Caco-2 (cell line): ENCODE results near the gene MPZL3. TPM values are rescaled to one million over a fixed set of nuclear protein-coding genes. Genes with fewer than 3 reads are reported as not detected.

Source experiments
- BruUV-seq: library from RNA; stranded (reverse); fragments of 400-500 nt; replicated peaks from 2 replicates; lab custom pipeline; 2021; lab: Mats Ljungman, UMichigan
- CTCF ChIA-PET: fragments of 300-600 bp; sonication (Branson Sonifier 250); formaldehyde crosslinking; loops from one replicate; lab custom pipeline; 2022; ENCODE audit warnings: antibody characterized with exemption; lab: Charles Lee
- POLR2A ChIA-PET: fragments of 300-600 bp; sonication (Branson Sonifier 250); formaldehyde crosslinking; loops from one replicate; lab custom pipeline; 2022; ENCODE audit warnings: antibody characterized with exemption; lab: Charles Lee
- DNase-seq, 2 experiments: peaks; one replicate each; pipeline versions ENCODE4 v3.0.0 to v3.0.0-alpha.2; 2020 to 2022
- H3K27me3 ChIP-seq: replicated peaks from 2 replicates; pipeline ENCODE4 v1.6.0; 2011; ENCODE audit warnings: low read length; ENCODE audit not compliant: control insufficient read depth, insufficient read depth
- H3K36me3 ChIP-seq: 2 replicates; pipeline ENCODE4 v1.5.1; 2011; ENCODE audit warnings: low read length; ENCODE audit not compliant: control insufficient read depth, insufficient read depth
- H3K4me1 ChIP-seq: fragments of 250-450 bp; sonication (Bioruptor Pico); 2 replicates; pipeline ENCODE4 v1.5.1; 2020; ENCODE audit warnings: mild to moderate bottlenecking
- H3K4me3 ChIP-seq: 2 replicates; pipeline ENCODE4 v1.5.1; 2011; ENCODE audit warnings: low read depth, mild to moderate bottlenecking, control low read depth, low read length
- H3K9me3 ChIP-seq: fragments of 250-450 bp; sonication (Bioruptor Pico); 2 replicates; pipeline ENCODE4 v1.5.1; 2020; ENCODE audit warnings: mild to moderate bottlenecking, moderate library complexity
- H3K27ac Mint-ChIP-seq: one replicate; pipeline ENCODE4 v1.8.0; 2022; ENCODE audit warnings: mixed read lengths; ENCODE audit not compliant: unreplicated experiment
- H3K27me3 Mint-ChIP-seq: one replicate; pipeline ENCODE4 v1.8.0; 2022; ENCODE audit warnings: mixed read lengths; ENCODE audit not compliant: insufficient read depth, unreplicated experiment
- H3K36me3 Mint-ChIP-seq: one replicate; pipeline ENCODE4 v1.8.0; 2022; ENCODE audit warnings: mild to moderate bottlenecking, mixed read lengths; ENCODE audit not compliant: insufficient read depth, unreplicated experiment
- H3K4me1 Mint-ChIP-seq: one replicate; pipeline ENCODE4 v1.8.0; 2022; ENCODE audit warnings: low read depth, mixed read lengths; ENCODE audit not compliant: unreplicated experiment
- H3K4me3 Mint-ChIP-seq: one replicate; pipeline ENCODE4 v1.8.0; 2022; ENCODE audit warnings: mild to moderate bottlenecking, moderate library complexity, mixed read lengths; ENCODE audit not compliant: unreplicated experiment
- H3K9me3 Mint-ChIP-seq: one replicate; pipeline ENCODE4 v1.8.0; 2022; ENCODE audit warnings: mixed read lengths; ENCODE audit not compliant: unreplicated experiment
- CTCF ChIP-seq, 2 experiments: fragments of 200-600 bp in 1 of 2; IDR thresholded peaks; 1 replicate in 1 of 2; 2 replicates in 1 of 2; pipeline versions ENCODE4 v1.5.1 to v1.8.0; 2011 to 2022; ENCODE audit warnings: antibody characterized with exemption in 1 of 2, control low read depth in 1 of 2, inconsistent platforms in 1 of 2, low read depth in 1 of 2, low read length in 1 of 2, mild to moderate bottlenecking in 1 of 2, moderate library complexity in 1 of 2; ENCODE audit not compliant: insufficient read depth in 1 of 2, severe bottlenecking in 1 of 2, unreplicated experiment in 1 of 2
- intact Hi-C: fragments of 100-400 bp; cut with micrococcal nuclease; formaldehyde crosslinking; loops from one replicate; pipeline ENCODE4 v1.10.0; 2022; ENCODE audit not compliant: unreplicated experiment
- total RNA-seq: library from RNA; stranded (reverse); gene quantifications from 2 replicates; pipeline ENCODE4 v1.2.3, GENCODE V29; 2022

Gene MPZL3
- total RNA-seq, 1 experiment from 2014 or later, result 31.8 TPM

GRCh38 chr11:118207079-118207478 is 45.1 kb downstream of the MPZL3 start:
- no peak for TF ChIP-seq CTCF (IDR thresholded peaks at IDR 0.05; ENCODE audit: insufficient read depth in 1 of 2, low read depth in 1 of 2, low read length in 1 of 2, severe bottlenecking in 1 of 2, unreplicated experiment in 1 of 2)
- H3K27me3 ChIP-seq, result no peaks in the 10 kb centered on the region
- H3K9me3 ChIP-seq, result no peaks in the 10 kb centered on the region
- no peaks in the 10 kb centered on the region for H3K27me3 Mint-ChIP-seq
- peaks cover 29% of the 10 kb centered on the region for H3K4me1 Mint-ChIP-seq
- ChIA-PET CTCF (interaction anchor here (1.1 kb wide), 1 partner anchor 9 kb away, joined by 3 read pairs; no protein-coding TSS in a partner anchor), POLR2A (no interaction called here)
- H3K36me3 ChIP-seq, result no peaks in the 10 kb centered on the region
- H3K4me3 Mint-ChIP-seq, result no peak overlapping the region
- BruUV-seq, result no TSS peak
- H3K36me3 Mint-ChIP-seq, result peaks cover 3% of the 10 kb centered on the region
- DNase-seq, result no peak
- H3K9me3 Mint-ChIP-seq, result no peaks in the 10 kb centered on the region
- peaks cover 77% of the 10 kb centered on the region for H3K4me1 ChIP-seq
- no peak overlapping the region for H3K27ac Mint-ChIP-seq
- intact Hi-C loops, result no loop called here
- H3K4me3 ChIP-seq, result no peak overlapping the region

GRCh38 chr11:118206391-118207031 is 45.7 kb downstream of the MPZL3 start:
- Mint-ChIP-seq H3K9me3 (no peaks in the 10 kb centered on the region), H3K27me3 (no peaks in the 10 kb centered on the region), H3K4me1 (peaks cover 23% of the 10 kb centered on the region), H3K27ac (no peak overlapping the region), H3K4me3 (no peak overlapping the region), H3K36me3 (no peaks in the 10 kb centered on the region)
- POLR2A ChIA-PET, result no interaction called here
- DNase-seq, result no peak
- CTCF ChIA-PET, result interaction anchor here (1.1 kb wide), 1 partner anchor 8 kb away, joined by 3 read pairs; no protein-coding TSS in a partner anchor
- intact Hi-C loops, result no loop called here
- Histone ChIP-seq H3K4me1 (peaks cover 77% of the 10 kb centered on the region), H3K36me3 (0 out of 2 replicates have a peak, but pooled peaks cover 2% of the 10 kb centered on the region), H3K9me3 (no peaks in the 10 kb centered on the region), H3K27me3 (no peaks in the 10 kb centered on the region), H3K4me3 (no peak overlapping the region)
- TF ChIP-seq CTCF (IDR thresholded peaks at IDR 0.05; ENCODE audit: insufficient read depth in 1 of 2, low read depth in 1 of 2, low read length in 1 of 2, severe bottlenecking in 1 of 2, unreplicated experiment in 1 of 2), result no peak
- BruUV-seq, result no TSS peak

- Mint-ChIP-seq H3K27me3 (no peaks in the 10 kb centered on the region), H3K27ac (no peak overlapping the region), H3K36me3 (no peaks in the 10 kb centered on the region), H3K4me3 (no peak overlapping the region), H3K9me3 (no peaks in the 10 kb centered on the region), H3K4me1 (peaks cover 17% of the 10 kb centered on the region)
- 0 out of 2 replicates have a peak, but pooled peaks cover 2% of the 10 kb centered on the region for H3K36me3 ChIP-seq
- ChIA-PET CTCF (interaction anchor here (1.1 kb wide), 1 partner anchor 7 kb away, joined by 3 read pairs; no protein-coding TSS in a partner anchor), POLR2A (no interaction called here)
- H3K4me1 ChIP-seq, result peaks cover 77% of the 10 kb centered on the region
- no peaks in the 10 kb centered on the region for H3K9me3 ChIP-seq
- BruUV-seq, result no TSS peak
- H3K27me3 ChIP-seq, result no peaks in the 10 kb centered on the region
- H3K4me3 ChIP-seq, result no peak overlapping the region
- intact Hi-C loops, result no loop called here
- no peak for DNase-seq
- no peak for TF ChIP-seq CTCF (IDR thresholded peaks at IDR 0.05; ENCODE audit: insufficient read depth in 1 of 2, low read depth in 1 of 2, low read length in 1 of 2, severe bottlenecking in 1 of 2, unreplicated experiment in 1 of 2)
Measured at GRCh38 chr11:118205606-118206378, 46.4 kb downstream of the MPZL3 start.
